MM.1S (cell line): ENCODE measurements around the gene SLC35D2.
"Not testable (repeated sequence)": the region's sequence is repeated elsewhere in the genome, so short reads cannot be mapped to it uniquely, and the experiment has no call there.

Experiments used
- DNase-seq: peaks from one replicate; pipeline ENCODE4 v3.0.0-alpha.2; 2015
- H2AFZ ChIP-seq: fragments of 300-600 bp; sonication (generic); 2 replicates; pipeline ENCODE4 v1.6.0; 2016; ENCODE audit warnings: antibody characterized with exemption, low read length
- H3F3A ChIP-seq: fragments of 300-600 bp; sonication (generic); 2 replicates; pipeline ENCODE4 v1.6.1; 2016; ENCODE audit warnings: mild to moderate bottlenecking, antibody characterized with exemption, low read length, moderate library complexity, mixed read lengths; ENCODE audit not compliant: insufficient read depth
- H3K27ac ChIP-seq: fragments of 300-600 bp; sonication (generic); 2 replicates; pipeline ENCODE4 v1.5.1; 2016; ENCODE audit warnings: mild to moderate bottlenecking, low read length
- H3K27me3 ChIP-seq: fragments of 300-600 bp; sonication (generic); replicated peaks from 2 replicates; pipeline ENCODE4 v1.6.0; 2016; ENCODE audit warnings: low read length; ENCODE audit not compliant: insufficient read depth
- H3K36me3 ChIP-seq: fragments of 300-600 bp; sonication (generic); replicated peaks from 2 replicates; pipeline ENCODE4 v1.6.1; 2016; ENCODE audit warnings: mild to moderate bottlenecking, low read length, mixed read lengths; ENCODE audit not compliant: insufficient read depth
- H3K4me1 ChIP-seq: fragments of 300-600 bp; sonication (generic); 2 replicates; pipeline ENCODE4 v1.6.1; 2016; ENCODE audit warnings: low read length, mixed read lengths
- H3K4me2 ChIP-seq: fragments of 300-600 bp; sonication (generic); 2 replicates; pipeline ENCODE4 v1.6.0; 2016; ENCODE audit warnings: low read depth, low read length
- H3K4me3 ChIP-seq: fragments of 300-600 bp; sonication (generic); 2 replicates; pipeline ENCODE4 v1.5.1; 2016; ENCODE audit warnings: low read length, mixed read lengths
- H3K79me2 ChIP-seq: fragments of 300-600 bp; sonication (generic); 2 replicates; pipeline ENCODE4 v1.6.1; 2016; ENCODE audit warnings: mixed run types, low read length, mixed read lengths
- H3K9ac ChIP-seq: fragments of 300-600 bp; sonication (generic); 2 replicates; pipeline ENCODE4 v1.6.1; 2016; ENCODE audit warnings: low read length, mixed read lengths
- H3K9me2 ChIP-seq: fragments of 300-600 bp; sonication (generic); replicated peaks from 2 replicates; pipeline ENCODE4 v1.6.1; 2016; ENCODE audit warnings: mild to moderate bottlenecking, low read length, mixed read lengths; ENCODE audit not compliant: insufficient read depth
- H3K9me3 ChIP-seq: fragments of 300-600 bp; sonication (generic); replicated peaks from 2 replicates; pipeline ENCODE4 v1.6.1; 2016; ENCODE audit warnings: mild to moderate bottlenecking, low read length, mixed read lengths; ENCODE audit not compliant: insufficient read depth
- H4K20me1 ChIP-seq: fragments of 300-600 bp; sonication (generic); 2 replicates; pipeline ENCODE4 v1.6.1; 2016; ENCODE audit warnings: mild to moderate bottlenecking, low read length, moderate library complexity, mixed read lengths; ENCODE audit not compliant: insufficient read depth
- CTCF ChIP-seq: fragments of 300-600 bp; sonication (generic); IDR thresholded peaks from 2 replicates; pipeline ENCODE4 v1.5.1; 2016; ENCODE audit warnings: antibody characterized with exemption, low read length, mixed read lengths
- EZH2 ChIP-seq: fragments of 300-600 bp; sonication (generic); optimal IDR thresholded peaks from 2 replicates; pipeline ENCODE3; 2017; ENCODE audit warnings: low read depth, mild to moderate bottlenecking, antibody characterized with exemption, low read length, mixed read lengths
- EZH2phosphoT487 ChIP-seq: fragments of 300-600 bp; sonication (generic); IDR thresholded peaks from 2 replicates; pipeline ENCODE4 v1.6.1; 2018; ENCODE audit warnings: antibody characterized with exemption, low read length

SLC35D2 gene

GRCh38 chr9:96367943-96368342 lies 15.6 kb downstream of the SLC35D2 start:
- TF ChIP-seq EZH2 (no peak), CTCF (no peak), EZH2phosphoT487 (no peak)
- H3K9me2 ChIP-seq = no peaks in the 10 kb centered on the region
- H3K27ac ChIP-seq = no peak overlapping the region
- DNase-seq = no peak
- no peak overlapping the region for H3K4me3 ChIP-seq
- H3K9ac ChIP-seq = no peak overlapping the region
- H3K36me3 ChIP-seq = no peaks in the 10 kb centered on the region
- no peaks in the 10 kb centered on the region for H3K79me2 ChIP-seq
- no peaks in the 10 kb centered on the region for H4K20me1 ChIP-seq
- H3F3A ChIP-seq = no peaks in the 10 kb centered on the region
- H3K4me2 ChIP-seq = no peak overlapping the region
- no peaks in the 10 kb centered on the region for H3K4me1 ChIP-seq
- no peaks in the 10 kb centered on the region for H3K27me3 ChIP-seq
- H3K9me3 ChIP-seq = no peaks in the 10 kb centered on the region
- H2AFZ ChIP-seq = no peak overlapping the region

- H3K4me3 ChIP-seq = no peak overlapping the region
- no peaks in the 10 kb centered on the region for H3K36me3 ChIP-seq
- no peaks in the 10 kb centered on the region for H3K9me3 ChIP-seq
- H3K9ac ChIP-seq = no peak overlapping the region
- no peak overlapping the region for H3K27ac ChIP-seq
- H3K4me1 ChIP-seq = no peaks in the 10 kb centered on the region
- no peak for DNase-seq
- H3K79me2 ChIP-seq = no peaks in the 10 kb centered on the region
- H3K9me2 ChIP-seq = no peaks in the 10 kb centered on the region
- H3K27me3 ChIP-seq = no peaks in the 10 kb centered on the region
- H3F3A ChIP-seq = no peaks in the 10 kb centered on the region
- H4K20me1 ChIP-seq = no peaks in the 10 kb centered on the region
- no peak for TF ChIP-seq CTCF
- H2AFZ ChIP-seq = no peak overlapping the region
- H3K4me2 ChIP-seq = no peak overlapping the region
Observed at GRCh38 chr9:96363175-96363967, 20.1 kb downstream of the SLC35D2 start.

- not testable (repeated sequence) for H3K4me3 ChIP-seq, H3K27ac ChIP-seq, H2AFZ ChIP-seq, H3K9me2 ChIP-seq, H3K4me2 ChIP-seq, H3K4me1 ChIP-seq, H3K79me2 ChIP-seq, H3K9ac ChIP-seq, H4K20me1 ChIP-seq, H3K27me3 ChIP-seq, DNase-seq, H3K36me3 ChIP-seq, H3F3A ChIP-seq, H3K9me3 ChIP-seq
Observed at GRCh38 chr9:96362119-96362518, 21.4 kb downstream of the SLC35D2 start.

- H3K9ac ChIP-seq = no peak overlapping the region
- no peaks in the 10 kb centered on the region for H3K9me3 ChIP-seq
- no peak overlapping the region for H2AFZ ChIP-seq
- H4K20me1 ChIP-seq = no peaks in the 10 kb centered on the region
- no peaks in the 10 kb centered on the region for H3K36me3 ChIP-seq
- no peaks in the 10 kb centered on the region for H3K4me1 ChIP-seq
- H3K27ac ChIP-seq = no peak overlapping the region
- no peak for DNase-seq
- no peaks in the 10 kb centered on the region for H3K9me2 ChIP-seq
- no peaks in the 10 kb centered on the region for H3F3A ChIP-seq
- H3K27me3 ChIP-seq = no peaks in the 10 kb centered on the region
- no peaks in the 10 kb centered on the region for H3K79me2 ChIP-seq
- no peak overlapping the region for H3K4me2 ChIP-seq
- no peak overlapping the region for H3K4me3 ChIP-seq
- TF ChIP-seq EZH2phosphoT487 (no peak), EZH2 (no peak), CTCF (no peak)
Observed at GRCh38 chr9:96361668-96362067, 21.8 kb downstream of the SLC35D2 start.
